HepG2 (cell line): ENCODE measurements around the gene SMAD7. TPM values are rescaled to one million over a fixed set of nuclear protein-coding genes. Genes with fewer than 3 reads are reported as not detected.

Source experiments
- CREB1 ChIP-seq, 2 experiments: fragments of 450-650 bp in 1 of 2; IDR thresholded peaks; 2 replicates each; pipeline ENCODE4 v1.6.1; 2016 to 2017; ENCODE audit warnings: control low read depth in 1 of 2, mild to moderate bottlenecking in 1 of 2, missing compliant biosample characterization in 1 of 2, missing genetic modification characterization in 1 of 2
- IKZF4 ChIP-seq: sonication (generic); formaldehyde crosslinking; IDR thresholded peaks from 2 replicates; pipeline ENCODE4 v1.5.1; 2020; ENCODE audit warnings: borderline replicate concordance, mild to moderate bottlenecking, low read depth, missing genetic modification reagents; ENCODE audit errors: not compliant biosample characterization
- NFRKB ChIP-seq: fragments of 450-650 bp; IDR thresholded peaks from 2 replicates; pipeline ENCODE4 v1.6.1; 2017
- SYNCRIP ChIP-seq: fragments of 200-400 bp; formaldehyde crosslinking; IDR thresholded peaks from 2 replicates; pipeline ENCODE4 v1.6.1; 2018; ENCODE audit warnings: mild to moderate bottlenecking, low read depth, low read length; ENCODE audit not compliant: insufficient read depth
- ZNF207 ChIP-seq: fragments of 450-650 bp; IDR thresholded peaks from 2 replicates; pipeline ENCODE4 v1.6.1; 2016; ENCODE audit warnings: antibody characterized with exemption, borderline replicate concordance
- ZNF224 ChIP-seq: sonication (generic); formaldehyde crosslinking; IDR thresholded peaks from 2 replicates; pipeline ENCODE4 v1.5.0; 2020; ENCODE audit warnings: mild to moderate bottlenecking, missing genetic modification reagents
- ZNF446 ChIP-seq: sonication (generic); formaldehyde crosslinking; IDR thresholded peaks from 2 replicates; pipeline ENCODE4 v1.5.0; 2020; ENCODE audit warnings: mild to moderate bottlenecking, missing genetic modification reagents
- ZNF660 ChIP-seq: sonication (generic); formaldehyde crosslinking; IDR thresholded peaks from 2 replicates; pipeline ENCODE4 v1.5.1; 2020; ENCODE audit warnings: mild to moderate bottlenecking, low read depth, missing genetic modification reagents, borderline replicate concordance
- polyA plus RNA-seq, 8 experiments: library from polyadenylated mRNA; depleted of rRNA in 3 of 8; stranded (reverse) in 7 of 8; unstranded in 1 of 8; fragments of >200 nt; fragmentation: Illumina TruSeq in 4 of 8; extraction: Trizol in 4 of 8; gene quantifications; 2 replicates each; pipeline versions ENCODE4 v1.2.1 to v1.2.3, GENCODE V29; 2011 to 2016; ENCODE audit warnings: low read depth in 4 of 8, missing spikeins in 1 of 8, mixed read lengths in 1 of 8; ENCODE audit not compliant: insufficient read depth in 1 of 8
- total RNA-seq, 5 experiments: library from RNA; depleted of rRNA; stranded (reverse); fragments of >200 nt; fragmentation: Illumina TruSeq; extraction: Trizol; gene quantifications; 2 replicates each; pipeline ENCODE4 v1.2.3, GENCODE V29; 2016; ENCODE audit warnings: low read depth in 1 of 5
- TF ChIP-seq, protein P1 (sequence below): sonication (generic); formaldehyde crosslinking; IDR thresholded peaks from 2 replicates; pipeline ENCODE4 v1.4.0; 2020; ENCODE audit warnings: missing genetic modification reagents
- TF ChIP-seq, protein P2 (sequence below): sonication (generic); formaldehyde crosslinking; IDR thresholded peaks from 2 replicates; pipeline ENCODE4 v1.5.0; 2020; ENCODE audit warnings: missing genetic modification reagents, mild to moderate bottlenecking, borderline replicate concordance
- TF ChIP-seq, protein P3 (sequence below): sonication (generic); formaldehyde crosslinking; IDR thresholded peaks from 2 replicates; pipeline ENCODE4 v1.5.0; 2020; ENCODE audit warnings: mild to moderate bottlenecking, missing genetic modification reagents, borderline replicate concordance
- TF ChIP-seq, protein P4 (sequence below): sonication (generic); formaldehyde crosslinking; IDR thresholded peaks from 2 replicates; pipeline ENCODE4 v1.9.0; 2021; ENCODE audit warnings: mild to moderate bottlenecking, missing genetic modification reagents
- TF ChIP-seq, protein P5 (sequence below): sonication (generic); formaldehyde crosslinking; IDR thresholded peaks from 2 replicates; pipeline ENCODE4 v1.4.0; 2020; ENCODE audit warnings: missing genetic modification reagents

Gene SMAD7
- total and polyA plus RNA-seq, 2 of the 13 experiments (the other 11 are each of a cell fraction or from before 2014, with no cell fraction given) = 17.4 to 24.7 TPM

DNA sequence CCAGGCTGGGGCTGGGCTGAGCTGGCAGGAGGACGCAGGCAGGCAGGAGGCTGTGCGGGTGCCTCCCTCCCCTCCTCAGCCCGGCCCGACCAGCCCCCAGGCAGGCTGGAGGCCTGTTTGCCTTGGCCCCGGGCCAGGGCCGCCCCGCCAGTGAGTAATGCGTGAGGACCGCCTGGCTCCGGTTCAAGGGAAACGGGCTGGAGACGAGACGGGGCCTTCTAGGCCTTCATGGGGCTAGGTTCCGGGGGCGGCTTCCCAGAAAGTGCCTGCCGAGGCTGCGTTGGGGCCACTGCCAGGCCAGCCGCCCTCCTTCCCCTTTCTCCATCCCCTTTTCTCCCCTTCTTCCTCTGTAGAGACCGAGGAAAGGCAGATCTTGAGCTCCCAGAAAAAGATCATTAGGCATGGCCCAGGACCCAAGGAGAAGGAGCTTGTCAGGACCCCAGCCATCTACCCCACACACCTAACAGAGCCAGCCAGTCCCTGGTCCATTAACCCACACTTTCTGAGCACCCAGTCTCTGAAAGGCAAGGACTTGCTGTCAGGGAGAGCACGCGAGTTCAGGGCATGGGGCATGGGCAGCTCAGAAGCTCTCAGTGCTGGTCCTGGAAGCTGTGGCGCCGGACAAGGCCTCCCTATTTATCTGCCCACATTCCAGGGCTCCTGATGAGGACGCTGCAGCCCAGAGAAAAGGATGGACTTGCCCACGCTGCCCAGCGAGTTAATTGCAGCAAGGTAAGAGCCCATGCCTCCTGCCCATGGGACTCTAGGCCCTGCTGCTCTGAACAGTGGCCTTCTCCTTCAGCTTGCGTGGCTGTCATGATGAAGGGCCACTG, 48.5 kb downstream of the SMAD7 start (continued):
- TF ChIP-seq, protein P1, sequence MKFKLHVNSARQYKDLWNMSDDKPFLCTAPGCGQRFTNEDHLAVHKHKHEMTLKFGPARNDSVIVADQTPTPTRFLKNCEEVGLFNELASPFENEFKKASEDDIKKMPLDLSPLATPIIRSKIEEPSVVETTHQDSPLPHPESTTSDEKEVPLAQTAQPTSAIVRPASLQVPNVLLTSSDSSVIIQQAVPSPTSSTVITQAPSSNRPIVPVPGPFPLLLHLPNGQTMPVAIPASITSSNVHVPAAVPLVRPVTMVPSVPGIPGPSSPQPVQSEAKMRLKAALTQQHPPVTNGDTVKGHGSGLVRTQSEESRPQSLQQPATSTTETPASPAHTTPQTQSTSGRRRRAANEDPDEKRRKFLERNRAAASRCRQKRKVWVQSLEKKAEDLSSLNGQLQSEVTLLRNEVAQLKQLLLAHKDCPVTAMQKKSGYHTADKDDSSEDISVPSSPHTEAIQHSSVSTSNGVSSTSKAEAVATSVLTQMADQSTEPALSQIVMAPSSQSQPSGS = peak; percentile 68; the same call in 1 of the 2 replicates
- TF ChIP-seq SYNCRIP = no peak
- no peak for TF ChIP-seq ZNF207
- no peak for TF ChIP-seq CREB1 (IDR thresholded peaks at IDR 0.05)
- no peak for TF ChIP-seq CREB1 (CRISPR knock-in tag; IDR thresholded peaks at IDR 0.05)
- TF ChIP-seq, protein P2, sequence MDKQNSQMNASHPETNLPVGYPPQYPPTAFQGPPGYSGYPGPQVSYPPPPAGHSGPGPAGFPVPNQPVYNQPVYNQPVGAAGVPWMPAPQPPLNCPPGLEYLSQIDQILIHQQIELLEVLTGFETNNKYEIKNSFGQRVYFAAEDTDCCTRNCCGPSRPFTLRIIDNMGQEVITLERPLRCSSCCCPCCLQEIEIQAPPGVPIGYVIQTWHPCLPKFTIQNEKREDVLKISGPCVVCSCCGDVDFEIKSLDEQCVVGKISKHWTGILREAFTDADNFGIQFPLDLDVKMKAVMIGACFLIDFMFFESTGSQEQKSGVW (CRISPR knock-in tag) = no peak
- TF ChIP-seq, protein P3, sequence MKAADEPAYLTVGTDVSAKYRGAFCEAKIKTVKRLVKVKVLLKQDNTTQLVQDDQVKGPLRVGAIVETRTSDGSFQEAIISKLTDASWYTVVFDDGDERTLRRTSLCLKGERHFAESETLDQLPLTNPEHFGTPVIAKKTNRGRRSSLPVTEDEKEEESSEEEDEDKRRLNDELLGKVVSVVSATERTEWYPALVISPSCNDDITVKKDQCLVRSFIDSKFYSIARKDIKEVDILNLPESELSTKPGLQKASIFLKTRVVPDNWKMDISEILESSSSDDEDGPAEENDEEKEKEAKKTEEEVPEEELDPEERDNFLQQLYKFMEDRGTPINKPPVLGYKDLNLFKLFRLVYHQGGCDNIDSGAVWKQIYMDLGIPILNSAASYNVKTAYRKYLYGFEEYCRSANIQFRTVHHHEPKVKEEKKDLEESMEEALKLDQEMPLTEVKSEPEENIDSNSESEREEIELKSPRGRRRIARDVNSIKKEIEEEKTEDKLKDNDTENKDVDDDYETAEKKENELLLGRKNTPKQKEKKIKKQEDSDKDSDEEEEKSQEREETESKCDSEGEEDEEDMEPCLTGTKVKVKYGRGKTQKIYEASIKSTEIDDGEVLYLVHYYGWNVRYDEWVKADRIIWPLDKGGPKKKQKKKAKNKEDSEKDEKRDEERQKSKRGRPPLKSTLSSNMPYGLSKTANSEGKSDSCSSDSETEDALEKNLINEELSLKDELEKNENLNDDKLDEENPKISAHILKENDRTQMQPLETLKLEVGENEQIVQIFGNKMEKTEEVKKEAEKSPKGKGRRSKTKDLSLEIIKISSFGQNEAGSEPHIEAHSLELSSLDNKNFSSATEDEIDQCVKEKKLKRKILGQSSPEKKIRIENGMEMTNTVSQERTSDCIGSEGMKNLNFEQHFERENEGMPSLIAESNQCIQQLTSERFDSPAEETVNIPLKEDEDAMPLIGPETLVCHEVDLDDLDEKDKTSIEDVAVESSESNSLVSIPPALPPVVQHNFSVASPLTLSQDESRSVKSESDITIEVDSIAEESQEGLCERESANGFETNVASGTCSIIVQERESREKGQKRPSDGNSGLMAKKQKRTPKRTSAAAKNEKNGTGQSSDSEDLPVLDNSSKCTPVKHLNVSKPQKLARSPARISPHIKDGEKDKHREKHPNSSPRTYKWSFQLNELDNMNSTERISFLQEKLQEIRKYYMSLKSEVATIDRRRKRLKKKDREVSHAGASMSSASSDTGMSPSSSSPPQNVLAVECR (CRISPR knock-in tag) = peak; percentile 82; the same call in 1 of the 2 replicates
- no peak for TF ChIP-seq IKZF4
- TF ChIP-seq ZNF446 (CRISPR knock-in tag) = no peak
- no peak for TF ChIP-seq ZNF660 (CRISPR knock-in tag)
- TF ChIP-seq, protein P4, sequence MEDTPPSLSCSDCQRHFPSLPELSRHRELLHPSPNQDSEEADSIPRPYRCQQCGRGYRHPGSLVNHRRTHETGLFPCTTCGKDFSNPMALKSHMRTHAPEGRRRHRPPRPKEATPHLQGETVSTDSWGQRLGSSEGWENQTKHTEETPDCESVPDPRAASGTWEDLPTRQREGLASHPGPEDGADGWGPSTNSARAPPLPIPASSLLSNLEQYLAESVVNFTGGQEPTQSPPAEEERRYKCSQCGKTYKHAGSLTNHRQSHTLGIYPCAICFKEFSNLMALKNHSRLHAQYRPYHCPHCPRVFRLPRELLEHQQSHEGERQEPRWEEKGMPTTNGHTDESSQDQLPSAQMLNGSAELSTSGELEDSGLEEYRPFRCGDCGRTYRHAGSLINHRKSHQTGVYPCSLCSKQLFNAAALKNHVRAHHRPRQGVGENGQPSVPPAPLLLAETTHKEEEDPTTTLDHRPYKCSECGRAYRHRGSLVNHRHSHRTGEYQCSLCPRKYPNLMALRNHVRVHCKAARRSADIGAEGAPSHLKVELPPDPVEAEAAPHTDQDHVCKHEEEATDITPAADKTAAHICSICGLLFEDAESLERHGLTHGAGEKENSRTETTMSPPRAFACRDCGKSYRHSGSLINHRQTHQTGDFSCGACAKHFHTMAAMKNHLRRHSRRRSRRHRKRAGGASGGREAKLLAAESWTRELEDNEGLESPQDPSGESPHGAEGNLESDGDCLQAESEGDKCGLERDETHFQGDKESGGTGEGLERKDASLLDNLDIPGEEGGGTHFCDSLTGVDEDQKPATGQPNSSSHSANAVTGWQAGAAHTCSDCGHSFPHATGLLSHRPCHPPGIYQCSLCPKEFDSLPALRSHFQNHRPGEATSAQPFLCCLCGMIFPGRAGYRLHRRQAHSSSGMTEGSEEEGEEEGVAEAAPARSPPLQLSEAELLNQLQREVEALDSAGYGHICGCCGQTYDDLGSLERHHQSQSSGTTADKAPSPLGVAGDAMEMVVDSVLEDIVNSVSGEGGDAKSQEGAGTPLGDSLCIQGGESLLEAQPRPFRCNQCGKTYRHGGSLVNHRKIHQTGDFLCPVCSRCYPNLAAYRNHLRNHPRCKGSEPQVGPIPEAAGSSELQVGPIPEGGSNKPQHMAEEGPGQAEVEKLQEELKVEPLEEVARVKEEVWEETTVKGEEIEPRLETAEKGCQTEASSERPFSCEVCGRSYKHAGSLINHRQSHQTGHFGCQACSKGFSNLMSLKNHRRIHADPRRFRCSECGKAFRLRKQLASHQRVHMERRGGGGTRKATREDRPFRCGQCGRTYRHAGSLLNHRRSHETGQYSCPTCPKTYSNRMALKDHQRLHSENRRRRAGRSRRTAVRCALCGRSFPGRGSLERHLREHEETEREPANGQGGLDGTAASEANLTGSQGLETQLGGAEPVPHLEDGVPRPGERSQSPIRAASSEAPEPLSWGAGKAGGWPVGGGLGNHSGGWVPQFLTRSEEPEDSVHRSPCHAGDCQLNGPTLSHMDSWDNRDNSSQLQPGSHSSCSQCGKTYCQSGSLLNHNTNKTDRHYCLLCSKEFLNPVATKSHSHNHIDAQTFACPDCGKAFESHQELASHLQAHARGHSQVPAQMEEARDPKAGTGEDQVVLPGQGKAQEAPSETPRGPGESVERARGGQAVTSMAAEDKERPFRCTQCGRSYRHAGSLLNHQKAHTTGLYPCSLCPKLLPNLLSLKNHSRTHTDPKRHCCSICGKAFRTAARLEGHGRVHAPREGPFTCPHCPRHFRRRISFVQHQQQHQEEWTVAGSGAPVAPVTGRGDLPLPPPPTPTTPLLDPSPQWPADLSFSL = no peak
- no peak for TF ChIP-seq NFRKB
- TF ChIP-seq, protein P5, sequence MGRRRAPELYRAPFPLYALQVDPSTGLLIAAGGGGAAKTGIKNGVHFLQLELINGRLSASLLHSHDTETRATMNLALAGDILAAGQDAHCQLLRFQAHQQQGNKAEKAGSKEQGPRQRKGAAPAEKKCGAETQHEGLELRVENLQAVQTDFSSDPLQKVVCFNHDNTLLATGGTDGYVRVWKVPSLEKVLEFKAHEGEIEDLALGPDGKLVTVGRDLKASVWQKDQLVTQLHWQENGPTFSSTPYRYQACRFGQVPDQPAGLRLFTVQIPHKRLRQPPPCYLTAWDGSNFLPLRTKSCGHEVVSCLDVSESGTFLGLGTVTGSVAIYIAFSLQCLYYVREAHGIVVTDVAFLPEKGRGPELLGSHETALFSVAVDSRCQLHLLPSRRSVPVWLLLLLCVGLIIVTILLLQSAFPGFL = no peak
- TF ChIP-seq ZNF224 (CRISPR knock-in tag) = no peak
